Stimulated activated CD8-positive, alpha-beta memory T cell treated with anti-CD3 and anti-CD28 coated beads, Interleukin-12 subunit alpha, Interleukin-12 subunit beta, amount 100 ng/mL, for 1 hour (primary cell): ENCODE data around the gene ABHD16A.

Source experiments
- DNase-seq: peaks from one replicate; pipeline ENCODE4 v3.0.0-alpha.2; 2020; ENCODE audit warnings: low read depth

The ABHD16A gene

GRCh38 chr6:31730631-31731086 lies 27.5 kb upstream of the ABHD16A start:
- no peak for DNase-seq

GRCh38 chr6:31729979-31730630 lies 27.0 kb upstream of the ABHD16A start:
- DNase-seq: peak; percentile 33

DNA sequence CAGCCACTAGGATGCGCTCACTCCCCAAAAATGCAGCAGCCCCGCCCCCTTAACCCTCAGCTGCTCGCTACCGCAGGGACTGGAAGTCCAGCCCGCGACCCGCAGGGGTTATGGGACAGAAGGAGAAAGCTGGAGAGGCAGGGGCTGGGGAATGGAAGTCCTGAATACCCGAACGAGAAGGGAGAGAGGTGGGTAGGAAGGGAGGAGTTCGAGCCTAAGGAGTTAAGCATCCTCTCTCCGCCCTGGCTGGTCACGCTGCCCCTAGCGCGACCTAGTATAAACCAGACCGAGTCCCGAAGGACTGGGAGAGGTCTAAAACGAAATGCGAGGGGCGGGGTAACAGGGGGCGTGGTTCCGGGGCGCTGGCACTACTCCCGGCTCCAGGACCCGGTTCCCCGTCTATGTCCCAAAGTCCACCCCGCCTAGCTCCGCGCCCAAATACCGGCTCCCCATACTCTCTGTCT lies 26.4 kb upstream of the ABHD16A start:
- DNase-seq: peak; percentile 71

GRCh38 chr6:31728767-31729514 lies 25.8 kb upstream of the ABHD16A start, which contains the start of gene DDAH2:
Gene DDAH2 (minus strand): TSS chr6:31729299. CDS start chr6:31729161, 138 bp downstream.
- no peak for DNase-seq

GRCh38 chr6:31727717-31728671 lies 24.9 kb upstream of the ABHD16A start:
- no peak for DNase-seq

DNA sequence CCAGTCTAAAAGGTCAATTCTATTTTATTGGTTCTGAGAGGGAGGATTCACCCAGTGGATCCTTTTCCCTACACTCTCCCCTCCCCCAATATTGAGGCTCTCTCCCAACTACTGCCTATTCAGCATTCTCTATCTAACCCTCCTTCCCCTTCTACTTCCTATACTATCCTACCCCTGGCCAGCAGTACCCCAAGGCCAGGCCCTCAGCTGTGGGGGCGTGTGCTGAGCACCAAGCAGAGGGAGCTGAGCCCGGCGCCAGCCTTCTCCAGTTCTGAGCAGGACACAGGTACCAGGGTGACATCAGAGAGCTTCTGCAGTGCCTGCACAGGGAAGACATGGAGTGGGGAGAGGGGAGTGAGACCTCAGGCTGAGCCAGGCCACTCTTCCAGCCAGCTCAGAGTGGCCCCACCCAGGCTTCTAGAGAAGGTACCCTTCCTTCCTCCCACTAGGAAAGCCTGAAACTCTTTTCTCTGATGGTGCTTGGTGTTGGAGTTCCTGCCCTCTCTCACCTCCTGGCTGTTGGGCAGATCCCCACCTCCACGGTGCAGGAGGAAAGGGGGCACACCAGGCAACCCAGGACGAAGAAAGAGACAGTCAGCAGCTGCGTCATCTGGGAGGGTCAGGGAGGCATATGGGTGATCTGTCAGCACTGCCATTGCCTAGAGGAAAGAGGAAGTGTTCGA lies 24.1 kb upstream of the ABHD16A start:
- no peak for DNase-seq

GRCh38 chr6:31725502-31726350 lies 22.6 kb upstream of the ABHD16A start:
- DNase-seq: no peak

- no peak for DNase-seq
These were observed 21.0 kb upstream of the ABHD16A start for GRCh38 chr6:31723980-31724691.

DNA sequence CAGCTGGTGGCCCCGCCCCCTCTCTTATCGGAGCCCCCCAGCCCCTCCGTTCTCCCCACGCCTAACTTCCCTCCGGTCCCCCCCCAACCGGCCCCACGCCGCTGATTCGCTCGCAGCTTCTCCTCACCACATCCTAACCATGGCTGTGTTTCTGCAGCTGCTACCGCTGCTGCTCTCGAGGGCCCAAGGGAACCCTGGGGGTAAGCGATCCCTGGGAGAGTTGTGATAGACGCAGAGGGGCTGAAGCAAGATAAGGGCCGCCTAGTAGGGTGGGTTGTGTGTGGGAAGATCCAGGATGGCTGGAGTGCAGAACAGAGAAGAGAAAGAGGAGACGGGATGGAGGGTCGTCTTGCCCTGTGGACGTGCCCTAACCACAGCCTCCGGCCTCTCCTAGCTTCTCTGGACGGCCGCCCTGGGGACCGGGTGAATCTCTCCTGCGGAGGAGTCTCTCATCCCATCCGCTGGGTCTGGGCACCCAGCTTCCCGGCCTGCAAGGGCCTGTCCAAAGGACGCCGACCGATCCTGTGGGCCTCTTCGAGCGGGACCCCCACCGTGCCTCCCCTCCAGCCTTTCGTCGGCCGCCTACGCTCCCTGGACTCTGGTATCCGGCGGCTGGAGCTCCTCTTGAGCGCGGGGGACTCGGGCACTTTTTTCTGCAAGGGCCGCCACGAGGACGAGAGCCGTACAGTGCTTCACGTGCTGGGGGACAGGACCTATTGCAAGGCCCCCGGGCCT lies 20.3 kb upstream of the ABHD16A start, which contains the start of gene MPIG6B:
Gene MPIG6B, plus strand, starts transcription at position 129 of the 735 bp plus-strand sequence. Its CDS starts 11 bp downstream, at position 140.
- DNase-seq: no peak

- DNase-seq: no peak
These were observed 19.0 kb upstream of the ABHD16A start for GRCh38 chr6:31722173-31722572.

- DNase-seq: no peak
These were observed 18.4 kb upstream of the ABHD16A start, which contains the start of gene LY6G6C for GRCh38 chr6:31721351-31722020. Gene LY6G6C (minus strand): TSS chr6:31721746. CDS start chr6:31721679, 67 bp downstream.

DNA sequence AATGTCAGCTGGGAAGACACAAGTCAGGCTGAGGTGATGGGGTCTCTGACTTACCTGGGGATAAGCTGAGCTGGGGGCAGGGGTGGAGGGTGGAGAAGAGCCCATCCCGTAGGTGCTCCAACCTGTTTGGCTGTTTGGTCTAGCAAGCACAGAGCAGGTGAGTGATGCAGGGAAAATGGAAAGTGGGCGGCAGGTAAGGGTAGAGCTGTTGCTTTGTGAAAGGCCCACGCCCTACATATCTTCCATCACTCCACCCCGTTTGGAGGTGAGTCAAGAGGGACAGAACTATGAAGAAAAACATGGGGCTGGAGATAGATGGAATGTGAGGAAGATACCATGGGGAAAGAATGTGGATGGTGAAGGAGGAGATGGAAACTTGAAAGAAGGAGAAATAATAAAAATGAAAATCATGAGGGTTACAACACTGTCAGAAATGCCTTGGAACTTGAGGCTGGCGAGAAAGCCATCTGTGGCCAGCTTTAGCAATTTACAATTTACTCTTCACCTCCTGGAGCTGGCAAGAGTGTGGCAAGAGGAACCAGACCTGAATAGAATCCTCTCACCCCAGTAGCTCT lies 17.2 kb upstream of the ABHD16A start:
- no peak for DNase-seq

DNA sequence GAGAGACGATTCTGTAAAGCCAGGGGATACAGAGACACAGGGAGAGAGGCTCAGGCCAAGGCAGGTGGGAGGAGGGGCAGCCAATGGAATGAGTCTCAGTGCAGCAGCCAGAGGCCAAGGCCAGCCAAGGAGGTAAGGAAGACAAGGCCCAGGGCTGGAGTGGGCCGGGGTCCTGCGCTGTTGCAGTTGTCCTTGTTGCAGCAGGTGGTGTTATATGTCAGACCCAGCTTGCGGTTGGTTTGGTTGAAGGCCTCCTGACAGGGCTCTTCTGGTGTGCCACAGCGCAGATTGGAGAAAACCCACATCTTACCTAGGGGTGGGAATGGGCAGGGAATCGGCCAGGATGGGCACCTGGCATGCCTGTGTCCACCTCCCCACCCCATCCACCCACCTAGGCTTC lies 15.9 kb upstream of the ABHD16A start:
- DNase-seq: no peak

DNA sequence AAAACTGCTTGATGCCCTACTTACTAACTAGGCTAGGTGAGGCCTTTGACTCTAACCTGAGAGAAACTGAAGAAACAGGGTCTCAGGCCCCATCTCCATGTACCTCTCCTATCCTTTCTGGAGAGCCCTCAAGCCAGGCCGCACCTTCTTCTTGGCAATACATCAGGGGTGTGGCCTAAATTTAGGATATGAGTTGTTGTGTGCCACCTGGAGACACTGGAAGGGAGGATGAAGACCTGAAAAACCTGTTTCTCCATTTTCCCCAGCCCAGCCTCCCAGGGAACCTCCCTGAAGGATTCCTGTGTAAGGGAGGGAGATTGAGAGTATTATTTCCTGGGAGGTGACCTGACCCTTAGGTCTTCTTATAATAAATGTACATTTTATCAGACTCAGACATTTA lies 15.1 kb upstream of the ABHD16A start:
- no peak for DNase-seq

- DNase-seq: no peak
These were observed 14.5 kb upstream of the ABHD16A start for GRCh38 chr6:31717499-31718222.

DNA sequence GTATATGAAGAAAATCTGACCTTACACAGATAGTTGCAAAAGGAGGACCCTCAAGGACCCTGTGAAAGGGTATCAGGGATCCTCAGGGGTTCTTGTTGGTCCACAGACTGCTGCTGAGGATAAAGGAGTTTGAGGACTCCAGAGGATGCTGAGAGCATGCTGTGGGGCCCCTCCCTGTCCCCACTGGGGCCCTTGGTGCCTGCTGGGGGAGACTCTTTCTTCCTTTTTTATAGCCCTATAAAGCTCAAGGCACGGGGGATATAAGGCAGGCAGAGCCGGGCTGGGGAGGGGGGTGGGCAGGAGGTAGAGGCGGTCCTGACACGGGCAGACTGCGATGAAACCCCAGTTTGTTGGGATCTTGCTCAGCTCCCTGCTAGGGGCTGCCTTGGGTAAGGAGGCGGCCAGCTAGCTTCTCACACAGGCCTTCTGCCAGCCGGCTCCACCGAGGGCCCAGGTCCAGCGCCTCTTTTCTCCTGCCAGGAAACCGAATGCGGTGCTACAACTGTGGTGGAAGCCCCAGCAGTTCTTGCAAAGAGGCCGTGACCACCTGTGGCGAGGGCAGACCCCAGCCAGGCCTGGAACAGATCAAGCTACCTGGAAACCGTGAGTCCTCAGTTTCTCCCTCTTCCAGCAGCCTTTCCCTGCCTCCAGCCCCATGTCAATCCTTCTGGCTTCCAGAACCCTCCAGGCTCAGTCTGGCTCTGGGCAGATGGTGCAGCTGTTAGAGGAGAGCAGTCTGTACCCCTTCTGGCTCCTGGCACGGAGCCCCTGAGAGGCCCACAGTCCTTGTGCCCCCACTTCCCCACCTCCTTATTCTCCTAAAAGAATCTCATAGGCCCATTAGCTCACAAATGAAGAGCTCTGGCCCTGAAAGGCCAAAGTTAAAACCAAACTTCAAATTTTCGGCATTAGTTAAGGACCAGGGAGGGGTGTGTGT lies 12.2 kb upstream of the ABHD16A start, which contains the start of gene LY6G6D:
Gene LY6G6D, plus strand, starts transcription at position 327 of the 937 bp plus-strand sequence. Its CDS starts 8 bp downstream, at position 335.
- no peak for DNase-seq
